Neuronal stem cell (in vitro differentiated cells): ENCODE results near the gene EIF5A.

ENCODE experiments used
- DNase-seq: peaks from one replicate; pipeline ENCODE4 v3.0.0-alpha.2; 2013; ENCODE audit warnings: low spot score
- H2AFZ ChIP-seq: one replicate; pipeline ENCODE4 v1.6.1; 2013; ENCODE audit warnings: mild to moderate bottlenecking, low read length, inconsistent platforms
- H2AK5ac ChIP-seq: 2 replicates; pipeline ENCODE4 v1.6.1; 2013; ENCODE audit warnings: low read depth, mild to moderate bottlenecking, inconsistent platforms, low read length, moderate library complexity, mixed read lengths
- H2BK120ac ChIP-seq: 2 replicates; pipeline ENCODE4 v1.6.1; 2013; ENCODE audit warnings: low read depth, mild to moderate bottlenecking, inconsistent platforms, low read length, moderate library complexity, mixed read lengths
- H2BK12ac ChIP-seq: one replicate; pipeline ENCODE4 v1.6.1; 2013; ENCODE audit warnings: low read length, inconsistent platforms
- H2BK15ac ChIP-seq: 2 replicates; pipeline ENCODE4 v1.6.1; 2013; ENCODE audit warnings: mild to moderate bottlenecking, low read length, inconsistent platforms, mixed read lengths
- H2BK5ac ChIP-seq: one replicate; pipeline ENCODE4 v1.6.1; 2013; ENCODE audit warnings: inconsistent platforms, mild to moderate bottlenecking, low read length, moderate library complexity
- H3K14ac ChIP-seq: one replicate; pipeline ENCODE4 v1.6.1; 2013; ENCODE audit warnings: low read length, inconsistent platforms
- H3K18ac ChIP-seq: 2 replicates; pipeline ENCODE4 v1.6.1; 2013; ENCODE audit warnings: low read length, inconsistent platforms
- H3K23ac ChIP-seq: 2 replicates; pipeline ENCODE4 v1.6.1; 2013; ENCODE audit warnings: low read depth, mild to moderate bottlenecking, mixed read lengths, low read length, inconsistent platforms; ENCODE audit not compliant: poor library complexity
- H3K27ac ChIP-seq: replicated peaks from 3 replicates; pipeline ENCODE4 v1.5.1; 2013; ENCODE audit warnings: low read length, inconsistent platforms
- H3K27me3 ChIP-seq, 3 experiments: 2 replicates each; pipeline ENCODE4 v1.6.1; 2013; ENCODE audit warnings: low read length in 3 of 3, mild to moderate bottlenecking in 2 of 3, inconsistent platforms in 1 of 3, low read depth in 1 of 3, mixed read lengths in 1 of 3, moderate library complexity in 1 of 3; ENCODE audit not compliant: control insufficient read depth in 3 of 3, insufficient read depth in 3 of 3
- H3K36me3 ChIP-seq, 2 donors: replicated peaks in 1 of 2; 2 replicates each; pipeline ENCODE4 v1.6.1; 2013; ENCODE audit warnings: low read length in 2 of 2; ENCODE audit not compliant: control insufficient read depth in 2 of 2, insufficient read depth in 2 of 2
- H3K4ac ChIP-seq: 2 replicates; pipeline ENCODE4 v1.6.1; 2013; ENCODE audit warnings: inconsistent platforms, mild to moderate bottlenecking, low read length, moderate library complexity
- H3K4me1 ChIP-seq, 2 donors: 1 replicate in 1 of 2; 2 replicates in 1 of 2; pipeline ENCODE4 v1.6.1; 2013; ENCODE audit warnings: low read length in 2 of 2, low read depth in 1 of 2; ENCODE audit not compliant: control insufficient read depth in 2 of 2, insufficient read depth in 1 of 2
- H3K4me2 ChIP-seq: one replicate; pipeline ENCODE4 v1.6.1; 2013; ENCODE audit warnings: mild to moderate bottlenecking, low read length, inconsistent platforms; ENCODE audit not compliant: insufficient read depth, poor library complexity, severe bottlenecking
- H3K4me3 ChIP-seq, 2 donors: 2 replicates each; pipeline ENCODE4 v1.5.1; 2013; ENCODE audit warnings: low read length in 2 of 2, mild to moderate bottlenecking in 2 of 2, inconsistent platforms in 1 of 2, moderate library complexity in 1 of 2
- H3K79me1 ChIP-seq: one replicate; pipeline ENCODE4 v1.6.1; 2013; ENCODE audit warnings: low read depth, mild to moderate bottlenecking, inconsistent platforms, low read length, moderate library complexity
- H3K9ac ChIP-seq: one replicate; pipeline ENCODE4 v1.6.1; 2013; ENCODE audit warnings: mild to moderate bottlenecking, low read depth, low read length, inconsistent platforms; ENCODE audit not compliant: poor library complexity
- H3K9me3 ChIP-seq, 2 donors: replicated peaks in 1 of 2; 2 replicates each; pipeline versions ENCODE3 to v1.6.1; 2013; ENCODE audit warnings: low read length in 2 of 2, mild to moderate bottlenecking in 2 of 2, inconsistent platforms in 1 of 2, low read depth in 1 of 2, mixed read lengths in 1 of 2, moderate library complexity in 1 of 2; ENCODE audit not compliant: control insufficient read depth in 2 of 2, insufficient read depth in 1 of 2
- H4K8ac ChIP-seq: one replicate; pipeline ENCODE4 v1.6.1; 2013; ENCODE audit warnings: low read depth, mild to moderate bottlenecking, inconsistent platforms, low read length, moderate library complexity
- H4K91ac ChIP-seq: one replicate; pipeline ENCODE4 v1.6.1; 2013; ENCODE audit warnings: low read length, low read depth, mild to moderate bottlenecking, inconsistent platforms; ENCODE audit not compliant: poor library complexity
- WGBS, 2 donors: extraction: QIAGEN DNeasy Blood & Tissue Kit; methylation state at CpG; one replicate each; pipeline ENCODE4 v1.1.7; 2013; ENCODE audit warnings: missing lambda C conversion rate in 2 of 2, mixed read lengths in 1 of 2; ENCODE audit not compliant: insufficient read length in 2 of 2, insufficient replicate concordance in 1 of 2; ENCODE audit errors: extremely low coverage in 2 of 2; 5-methylcytosine and 5-hydroxymethylcytosine counted together

EIF5A gene

DNA sequence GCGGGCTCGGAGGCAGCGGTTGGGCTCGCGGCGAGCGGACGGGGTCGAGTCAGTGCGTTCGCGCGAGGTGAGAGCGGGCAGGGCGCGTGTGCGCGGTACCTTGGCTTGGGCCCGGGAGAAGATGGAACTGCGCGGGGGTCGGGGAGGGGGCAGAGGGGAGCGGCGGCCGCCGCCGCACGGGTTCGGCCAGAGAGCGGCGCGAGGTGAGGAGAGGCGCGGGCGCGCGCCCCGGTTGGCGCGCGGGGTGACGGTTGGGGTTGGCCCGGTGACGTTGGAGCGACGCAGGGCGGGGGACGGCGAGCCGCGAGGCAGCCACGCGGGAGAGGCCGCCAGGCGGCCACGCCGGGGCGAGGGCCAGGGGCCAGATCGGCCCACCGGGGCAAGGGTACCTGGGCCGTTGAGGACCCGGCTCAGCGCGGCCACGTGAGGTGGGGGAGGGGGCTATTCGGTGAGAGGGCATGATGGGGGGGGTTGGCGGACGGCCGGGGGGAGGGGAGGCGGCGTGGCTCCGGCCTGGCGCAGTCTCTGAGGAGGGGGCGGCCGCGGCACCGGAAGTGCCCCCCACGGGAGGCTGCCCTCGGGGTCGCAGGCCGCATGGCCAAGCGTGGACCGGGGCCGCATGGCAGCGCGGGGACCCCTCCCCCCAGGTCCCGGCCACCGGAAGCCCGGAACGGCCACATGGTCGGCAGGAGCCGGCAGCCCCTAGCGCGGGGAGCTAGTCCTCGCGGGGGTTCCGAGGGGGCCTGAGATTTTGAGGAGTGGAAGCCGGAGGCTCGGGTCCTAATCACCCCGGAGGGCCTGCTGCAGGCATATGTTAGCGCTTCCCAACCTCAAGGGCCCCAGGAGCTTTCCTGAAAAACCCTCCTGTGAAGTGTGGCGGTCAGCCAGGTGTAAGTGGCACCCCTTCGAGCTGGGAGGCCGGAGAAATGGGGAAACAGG lies 527 bp downstream of the EIF5A start:
- no CpG with 5 or more reads among the region's 104 CpGs for WGBS, 2 donors
- H3K36me3 ChIP-seq: peaks cover 31 to 37% of the 10 kb centered on the region in 2 donors

DNA sequence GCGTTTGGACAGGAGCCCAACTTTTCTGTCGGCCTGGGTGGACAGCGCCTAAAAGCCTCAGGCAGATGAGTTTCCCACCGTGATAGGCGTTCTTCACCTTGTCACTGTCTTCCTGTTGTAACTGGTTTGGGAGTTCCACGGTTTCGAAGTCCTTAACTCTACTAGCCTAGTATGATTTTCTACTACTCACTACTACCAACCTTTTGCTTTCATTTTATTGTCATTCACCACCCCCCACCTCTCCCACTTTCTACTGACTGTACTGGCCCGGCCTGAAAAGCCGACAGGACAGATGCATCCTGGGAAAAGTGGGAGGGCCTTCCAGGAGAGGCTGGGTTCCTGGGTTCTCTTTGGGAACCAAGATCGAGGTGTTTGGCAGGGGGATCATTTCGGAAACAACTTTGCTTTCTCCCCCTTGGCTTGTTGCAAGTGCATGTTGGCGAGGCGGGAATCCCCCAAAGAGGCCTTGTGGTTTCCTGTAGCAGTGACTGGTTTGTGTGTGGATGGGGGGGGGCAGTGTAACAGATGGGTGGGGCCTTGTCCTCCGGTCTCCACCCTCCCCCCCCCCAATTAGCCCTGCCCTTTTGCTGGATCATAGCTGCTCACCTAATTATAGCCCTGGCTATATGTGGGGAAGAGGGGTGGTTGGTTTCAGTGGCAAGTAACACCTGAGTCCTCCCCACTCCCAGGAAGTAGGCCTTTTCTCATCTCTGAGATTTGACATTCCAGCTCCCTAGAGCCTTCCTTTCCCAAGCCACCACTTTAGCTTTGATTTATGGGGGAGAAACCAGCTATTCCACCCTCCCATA lies 1.4 kb downstream of the EIF5A start:
- Histone ChIP-seq H2BK5ac (no peak overlapping the region), H3K4ac (no peak overlapping the region), H2AK5ac (no peak overlapping the region), H3K14ac (no peak overlapping the region), H3K79me1 (peaks cover 1% of the 10 kb centered on the region), H3K4me1 (peaks cover 2 to 5% of the 10 kb centered on the region in 2 donors), H3K23ac (no peak overlapping the region), H2BK15ac (no peak overlapping the region), H2BK120ac (no peak overlapping the region), H3K4me2 (peak overlapping the region; percentile 91), H3K36me3 (peaks cover 40 to 46% of the 10 kb centered on the region in 2 donors), H3K18ac (peak overlapping the region; percentile 44), H3K9ac (peak overlapping the region; percentile 88), H2AFZ (no peak overlapping the region), H3K27ac (peak overlapping the region; percentile 78), H3K27me3 (no peaks in the 10 kb centered on the region), H3K4me3 (peak overlapping the region; percentile 84 to 98), H4K8ac (no peak overlapping the region), H3K9me3 (no peaks in the 10 kb centered on the region), H4K91ac (no peak overlapping the region), H2BK12ac (no peak overlapping the region)
- no peak for DNase-seq
- WGBS, 2 donors: no CpG with 5 or more reads among the region's 14 CpGs

More for the DNA sequence above, 527 bp downstream of the EIF5A start:
- no peaks in the 10 kb centered on the region for H3K9me3 ChIP-seq
- H3K79me1 ChIP-seq: peaks cover 1% of the 10 kb centered on the region
- no peak overlapping the region for H4K8ac ChIP-seq
- no peak overlapping the region for H2BK12ac ChIP-seq
- no peak overlapping the region for H3K14ac ChIP-seq
- H2BK5ac ChIP-seq: peak overlapping the region; percentile 80
- no peak overlapping the region for H2BK15ac ChIP-seq
- H3K4me3 ChIP-seq: peak overlapping the region; percentile 84 to 98
- H2AK5ac ChIP-seq: peak overlapping the region; percentile 61
- no peak for DNase-seq
- H3K4ac ChIP-seq: no peak overlapping the region
- H3K23ac ChIP-seq: peak overlapping the region; percentile 74
- peak overlapping the region; percentile 98 for H3K9ac ChIP-seq
- peak overlapping the region; percentile 91 for H3K4me2 ChIP-seq
- H4K91ac ChIP-seq: no peak overlapping the region
- H2BK120ac ChIP-seq: peak overlapping the region; percentile 21
- no peaks in the 10 kb centered on the region for H3K27me3 ChIP-seq
- H3K27ac ChIP-seq: peak overlapping the region; percentile 78
- peak overlapping the region; percentile 95 for H3K18ac ChIP-seq
- H3K4me1 ChIP-seq: peaks cover 2 to 5% of the 10 kb centered on the region in 2 donors
- H2AFZ ChIP-seq: peak overlapping the region; percentile 76

DNA sequence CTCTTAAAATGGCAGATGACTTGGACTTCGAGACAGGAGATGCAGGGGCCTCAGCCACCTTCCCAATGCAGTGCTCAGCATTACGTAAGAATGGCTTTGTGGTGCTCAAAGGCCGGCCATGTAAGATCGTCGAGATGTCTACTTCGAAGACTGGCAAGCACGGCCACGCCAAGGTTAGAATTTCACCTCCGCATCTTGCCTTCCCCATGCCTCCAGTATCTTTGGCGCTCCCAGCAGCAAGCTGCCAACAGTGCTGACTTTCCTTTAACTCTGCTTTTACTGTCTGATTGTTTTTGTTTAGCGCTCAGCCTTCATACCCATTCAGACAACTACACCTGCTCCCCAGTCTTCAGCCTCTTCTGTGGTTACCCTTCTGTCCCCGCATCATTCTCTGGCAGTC lies 2.2 kb downstream of the EIF5A start:
- peaks cover 3% of the 10 kb centered on the region for H3K79me1 ChIP-seq
- no peak overlapping the region for H3K4me2 ChIP-seq
- no peaks in the 10 kb centered on the region for H3K9me3 ChIP-seq
- H3K27me3 ChIP-seq: no peaks in the 10 kb centered on the region
- no peak overlapping the region for H2BK15ac ChIP-seq
- DNase-seq: no peak
- no peak overlapping the region for H3K27ac ChIP-seq
- no CpG with 5 or more reads among the region's 12 CpGs for WGBS, 2 donors
- H2BK5ac ChIP-seq: no peak overlapping the region
- H3K9ac ChIP-seq: no peak overlapping the region
- no peak overlapping the region for H3K4ac ChIP-seq
- peaks cover 41 to 53% of the 10 kb centered on the region in 2 donors for H3K36me3 ChIP-seq
- H2AK5ac ChIP-seq: no peak overlapping the region
- H3K4me3 ChIP-seq: no peak overlapping the region
- no peak overlapping the region for H2BK12ac ChIP-seq
- H3K14ac ChIP-seq: no peak overlapping the region
- H3K4me1 ChIP-seq: peaks cover 8 to 13% of the 10 kb centered on the region in 2 donors
- no peak overlapping the region for H2BK120ac ChIP-seq
- no peak overlapping the region for H3K18ac ChIP-seq
- no peak overlapping the region for H4K8ac ChIP-seq
- H4K91ac ChIP-seq: no peak overlapping the region
- no peak overlapping the region for H3K23ac ChIP-seq
- H2AFZ ChIP-seq: no peak overlapping the region
